GM15510 (cell line): ENCODE data around the gene OSTF1.

Source experiments
- POLR2A ChIP-seq: IDR thresholded peaks from 3 replicates; pipeline ENCODE4 v1.6.1; 2011; ENCODE audit warnings: borderline replicate concordance; ENCODE audit not compliant: insufficient read length; ENCODE audit errors: extremely low read depth

Gene OSTF1

DNA sequence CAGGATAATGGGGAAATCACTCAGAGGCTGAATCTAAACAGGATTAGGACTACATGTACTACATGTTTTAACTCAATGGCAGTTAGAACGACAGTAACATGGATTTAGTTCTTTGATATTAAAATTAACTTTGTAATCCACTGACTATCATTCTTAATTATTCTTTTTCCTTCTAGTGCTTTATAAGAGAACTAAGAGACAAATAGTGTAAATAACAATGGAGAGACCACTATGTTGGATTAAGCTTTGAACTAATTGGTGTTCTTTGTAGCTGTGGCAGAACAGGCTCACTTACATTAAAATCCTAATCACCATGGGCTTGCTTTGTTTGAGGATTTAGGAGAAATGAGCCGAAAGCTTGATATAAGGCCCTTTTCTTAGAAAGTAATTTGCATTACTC, 19.1 kb upstream of the OSTF1 start:
- no peak for TF ChIP-seq POLR2A

- no peak for TF ChIP-seq POLR2A
Observed at GRCh38 chr9:75071530-75072122, 16.7 kb upstream of the OSTF1 start.

DNA sequence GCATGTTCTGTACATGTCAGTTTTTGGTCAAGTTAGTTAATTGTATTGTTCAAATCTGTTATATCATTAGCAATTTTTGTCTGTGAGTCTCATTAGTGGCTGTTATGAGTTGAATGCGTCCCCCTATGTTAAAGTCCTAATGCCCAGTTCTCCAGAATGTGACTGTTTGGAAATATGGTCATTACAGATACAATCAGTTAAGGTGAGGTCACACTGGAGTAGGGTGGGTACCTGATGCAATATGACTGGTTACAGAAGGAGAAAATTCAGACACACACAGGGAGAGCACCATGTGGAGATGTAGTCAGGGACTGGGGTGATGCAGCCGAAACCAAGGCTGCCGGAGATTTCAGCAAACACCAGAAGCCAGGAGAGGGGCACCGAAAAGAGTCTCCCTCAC, 15.4 kb upstream of the OSTF1 start:
- TF ChIP-seq POLR2A = no peak

- TF ChIP-seq POLR2A = no peak
Observed at GRCh38 chr9:75081632-75082031, 6.7 kb upstream of the OSTF1 start.

DNA sequence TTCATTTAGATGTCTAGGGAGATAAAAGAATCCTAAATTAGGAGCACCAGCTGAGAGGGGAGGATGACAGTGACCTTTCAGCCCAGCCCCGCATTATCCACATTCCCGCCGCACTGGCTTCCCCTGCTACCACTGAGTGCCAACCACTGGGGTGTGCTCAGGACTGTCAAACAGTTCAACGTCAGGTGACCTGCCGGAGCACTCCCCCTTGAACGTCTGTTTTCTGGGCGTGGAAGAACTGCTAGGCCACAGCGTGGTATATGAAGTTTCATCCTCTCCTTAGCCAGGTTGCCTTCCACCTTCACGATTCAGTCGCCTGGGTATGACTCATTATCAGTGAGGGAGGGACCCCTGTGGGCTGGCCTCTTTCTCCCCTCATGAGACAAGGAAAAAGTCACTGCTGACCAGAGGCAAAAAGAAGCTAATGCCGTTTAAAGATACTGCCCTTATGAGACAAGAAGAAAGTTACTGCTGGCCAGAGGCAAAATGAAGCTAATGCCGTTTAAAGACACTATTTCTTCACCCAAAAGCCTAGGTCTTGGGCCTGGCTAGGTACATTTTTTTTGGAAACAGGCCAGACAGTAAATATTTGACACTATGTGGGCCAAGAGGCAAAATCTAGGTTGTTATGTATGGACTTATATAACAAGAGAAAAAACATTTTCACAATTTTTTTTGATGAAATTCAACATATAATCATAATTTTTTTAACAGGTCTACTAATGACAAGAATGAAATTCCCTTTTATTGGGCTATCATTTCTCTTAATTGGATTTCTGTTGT, 4.9 kb upstream of the OSTF1 start:
- no peak for TF ChIP-seq POLR2A

DNA sequence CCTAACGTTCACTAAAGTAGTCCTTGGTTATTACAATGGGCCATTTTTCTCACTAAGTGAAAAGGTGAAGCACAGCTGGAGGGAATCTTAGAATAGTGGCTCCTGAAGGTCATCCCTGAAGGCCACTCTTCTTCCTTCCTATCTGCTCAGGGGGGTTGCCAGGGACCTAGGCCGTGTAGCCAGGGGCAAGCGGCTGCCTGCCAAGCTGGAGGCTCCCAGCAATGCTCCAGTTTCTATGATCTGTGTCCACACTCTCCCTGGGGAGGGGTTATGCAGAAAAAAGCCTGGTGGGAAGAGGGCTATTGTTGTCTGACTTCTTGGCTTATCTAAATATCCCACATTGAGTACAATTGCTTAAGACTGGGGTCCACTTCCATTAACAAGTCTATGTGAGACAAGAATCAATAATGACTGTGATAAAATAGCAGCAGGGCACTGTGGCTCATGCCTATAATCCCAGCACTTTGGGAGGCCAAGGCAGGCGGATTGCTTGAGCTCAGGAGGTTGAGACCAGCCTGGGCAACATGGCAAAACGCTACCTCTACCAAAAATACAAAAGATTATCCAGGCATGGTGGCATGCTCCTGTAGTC, 4.1 kb upstream of the OSTF1 start:
- TF ChIP-seq POLR2A = no peak

DNA sequence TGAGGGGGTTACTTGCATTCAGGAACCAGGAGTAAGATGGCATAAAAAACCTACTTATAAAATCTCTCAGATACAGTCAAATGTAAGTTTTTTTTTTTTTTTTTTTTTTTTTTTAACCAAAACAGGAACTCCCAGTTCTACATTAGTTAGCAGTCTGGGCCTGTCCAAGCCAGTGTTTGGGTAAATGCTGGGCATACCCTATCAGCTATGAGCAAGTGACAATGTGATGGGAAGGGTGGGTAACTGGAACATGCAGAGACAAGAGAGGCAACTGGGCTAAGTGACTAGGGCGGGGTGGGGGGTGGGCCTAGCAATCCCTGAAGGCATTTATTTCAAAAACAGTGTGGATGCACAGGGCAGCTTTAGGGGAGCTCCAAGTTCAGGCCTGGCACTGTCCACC, 2.7 kb upstream of the OSTF1 start:
- TF ChIP-seq POLR2A = no peak

DNA sequence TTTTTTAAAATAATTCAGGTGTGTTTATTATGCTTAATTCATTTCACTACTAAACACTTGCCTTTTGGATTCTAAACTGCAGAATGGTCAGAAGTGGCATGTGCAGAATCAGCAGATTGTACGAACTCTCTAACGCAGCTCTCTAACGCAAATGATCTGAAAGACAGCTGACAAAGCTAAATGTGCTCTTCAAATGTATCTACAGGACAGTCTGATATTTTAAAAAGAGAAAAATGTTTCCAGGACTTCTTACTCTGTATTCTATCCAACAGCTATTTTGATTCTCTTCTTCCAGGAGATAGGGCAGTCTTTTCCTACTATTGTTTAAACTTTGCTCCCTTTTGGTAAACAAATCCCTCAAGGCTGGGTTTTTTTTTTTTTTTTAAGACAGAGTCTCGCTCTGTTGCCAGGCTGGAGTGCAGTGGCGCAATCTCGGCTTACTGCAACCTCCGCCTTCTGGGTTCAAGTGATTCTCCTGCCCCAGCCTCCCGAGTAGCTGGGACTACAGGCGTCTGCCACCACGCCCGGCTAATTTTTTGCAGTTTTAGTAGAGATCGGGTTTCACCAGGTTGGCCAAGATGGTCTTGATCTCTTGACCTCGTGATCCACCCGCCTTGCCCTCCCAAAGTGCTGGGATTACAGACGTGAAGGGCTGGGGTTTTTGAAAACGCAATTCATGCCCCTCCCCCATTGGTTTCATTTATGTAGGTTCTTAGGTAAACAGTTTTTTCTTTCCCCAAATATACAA, 1.6 kb upstream of the OSTF1 start:
- TF ChIP-seq POLR2A = no peak

GRCh38 chr9:75087289-75087823, 958 bp upstream of the OSTF1 start:
- TF ChIP-seq POLR2A = no peak

DNA sequence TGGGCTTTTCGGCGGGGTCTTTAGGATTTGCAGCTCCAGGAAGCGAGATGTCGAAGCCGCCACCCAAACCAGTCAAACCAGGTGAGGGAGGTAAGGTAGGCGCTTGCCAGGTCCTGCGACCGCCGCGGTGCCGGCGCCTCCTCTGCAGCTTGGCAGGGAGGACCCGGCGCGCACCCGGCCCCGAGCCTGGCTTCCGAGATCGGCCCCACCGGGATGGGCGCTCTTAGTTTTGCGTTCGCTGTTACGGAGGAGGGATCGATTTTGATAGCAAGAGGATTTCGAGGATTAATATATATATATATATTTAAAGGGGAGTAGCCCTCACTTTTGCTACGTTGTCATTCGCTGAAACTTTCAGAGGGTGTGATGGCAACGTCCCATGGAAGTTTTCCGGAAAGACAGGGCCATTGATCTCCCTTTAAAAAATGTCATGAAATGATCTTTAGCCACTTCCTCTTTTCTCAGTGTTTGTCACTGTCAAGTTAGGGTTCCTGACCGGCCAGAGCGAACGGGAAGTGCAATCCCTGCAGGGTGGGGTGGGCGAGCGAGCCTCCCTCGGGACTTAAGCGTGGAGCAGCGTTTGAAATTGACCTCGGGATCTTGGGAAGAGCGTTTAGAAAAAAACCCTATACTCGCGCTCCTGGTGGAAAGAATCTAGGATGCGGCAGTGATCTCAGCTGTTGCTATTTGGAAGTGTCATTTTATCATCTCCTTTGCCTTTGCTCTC, 495 bp downstream of the OSTF1 start:
- no peak for TF ChIP-seq POLR2A

- no peak for TF ChIP-seq POLR2A
Observed at GRCh38 chr9:75089373-75089766, 1.1 kb downstream of the OSTF1 start.

DNA sequence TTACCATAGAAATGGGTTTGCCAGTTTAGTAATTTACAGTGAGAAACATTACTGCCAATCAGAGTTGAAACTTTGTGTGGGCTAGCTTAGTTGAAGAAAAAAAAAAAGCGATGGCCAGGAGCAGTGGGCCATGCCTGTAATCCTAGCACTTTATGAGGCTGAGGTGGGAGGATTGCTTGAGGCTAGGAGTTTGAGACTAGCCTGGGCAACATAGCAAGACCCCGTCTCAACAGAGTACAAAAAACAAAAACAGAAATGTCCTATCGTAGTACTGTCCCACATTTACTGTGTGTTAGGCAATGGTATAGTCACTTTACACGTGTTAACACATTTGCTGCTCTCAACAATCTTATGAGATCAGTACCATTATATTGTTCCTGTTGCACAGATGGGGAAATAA, 2.3 kb downstream of the OSTF1 start:
- no peak for TF ChIP-seq POLR2A

- TF ChIP-seq POLR2A = no peak
Observed at GRCh38 chr9:75092766-75093165, 4.5 kb downstream of the OSTF1 start.

GRCh38 chr9:75096796-75097195, 8.5 kb downstream of the OSTF1 start:
- TF ChIP-seq POLR2A = no peak
